WERI-Rb-1 (cell line): ENCODE measurements around the gene PRKCE.

ENCODE experiments used
- DNase-seq: peaks from one replicate; pipeline ENCODE4 v3.0.0-alpha.2; 2020
- H3K27ac ChIP-seq: fragments of 250-450 bp; sonication (Bioruptor Pico); 2 replicates; pipeline ENCODE4 v1.5.1; 2020; ENCODE audit warnings: mild to moderate bottlenecking, moderate library complexity
- H3K27me3 ChIP-seq: fragments of 250-450 bp; sonication (Bioruptor Pico); 2 replicates; pipeline ENCODE4 v1.5.1; 2021; ENCODE audit warnings: mild to moderate bottlenecking, low read depth, moderate library complexity; ENCODE audit not compliant: insufficient read depth, severe bottlenecking
- H3K36me3 ChIP-seq: fragments of 250-450 bp; sonication (Bioruptor Pico); 2 replicates; pipeline ENCODE4 v1.5.1; 2020; ENCODE audit warnings: mild to moderate bottlenecking, moderate library complexity
- H3K4me3 ChIP-seq: 2 replicates; pipeline ENCODE4 v1.5.1; 2011; ENCODE audit warnings: low read depth, mild to moderate bottlenecking, control low read depth, low read length
- H3K9me3 ChIP-seq: fragments of 250-450 bp; sonication (Bioruptor Pico); 2 replicates; pipeline ENCODE4 v1.5.1; 2021; ENCODE audit warnings: mild to moderate bottlenecking, moderate library complexity; ENCODE audit not compliant: severe bottlenecking
- TF ChIP-seq, protein P1 (sequence below): IDR thresholded peaks from 2 replicates; pipeline ENCODE4 v1.5.1; 2011; ENCODE audit warnings: low read depth, mild to moderate bottlenecking, control low read depth, inconsistent platforms, low read length

PRKCE gene

GRCh38 chr2:46096260-46096659, 444.8 kb downstream of the PRKCE start:
- Histone ChIP-seq H3K27ac (no peak overlapping the region), H3K9me3 (no peaks in the 10 kb centered on the region), H3K4me3 (no peak overlapping the region), H3K27me3 (no peaks in the 10 kb centered on the region), H3K36me3 (no peaks in the 10 kb centered on the region)
- TF ChIP-seq, protein P1, sequence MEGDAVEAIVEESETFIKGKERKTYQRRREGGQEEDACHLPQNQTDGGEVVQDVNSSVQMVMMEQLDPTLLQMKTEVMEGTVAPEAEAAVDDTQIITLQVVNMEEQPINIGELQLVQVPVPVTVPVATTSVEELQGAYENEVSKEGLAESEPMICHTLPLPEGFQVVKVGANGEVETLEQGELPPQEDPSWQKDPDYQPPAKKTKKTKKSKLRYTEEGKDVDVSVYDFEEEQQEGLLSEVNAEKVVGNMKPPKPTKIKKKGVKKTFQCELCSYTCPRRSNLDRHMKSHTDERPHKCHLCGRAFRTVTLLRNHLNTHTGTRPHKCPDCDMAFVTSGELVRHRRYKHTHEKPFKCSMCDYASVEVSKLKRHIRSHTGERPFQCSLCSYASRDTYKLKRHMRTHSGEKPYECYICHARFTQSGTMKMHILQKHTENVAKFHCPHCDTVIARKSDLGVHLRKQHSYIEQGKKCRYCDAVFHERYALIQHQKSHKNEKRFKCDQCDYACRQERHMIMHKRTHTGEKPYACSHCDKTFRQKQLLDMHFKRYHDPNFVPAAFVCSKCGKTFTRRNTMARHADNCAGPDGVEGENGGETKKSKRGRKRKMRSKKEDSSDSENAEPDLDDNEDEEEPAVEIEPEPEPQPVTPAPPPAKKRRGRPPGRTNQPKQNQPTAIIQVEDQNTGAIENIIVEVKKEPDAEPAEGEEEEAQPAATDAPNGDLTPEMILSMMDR: no peak
- no peak for DNase-seq

GRCh38 chr2:46097714-46098480, 446.4 kb downstream of the PRKCE start:
- H3K4me3 ChIP-seq: no peak overlapping the region
- TF ChIP-seq, protein P1: no peak

GRCh38 chr2:46098621-46099062, 447.2 kb downstream of the PRKCE start:
- Histone ChIP-seq H3K36me3 (no peaks in the 10 kb centered on the region), H3K4me3 (no peak overlapping the region), H3K27me3 (no peaks in the 10 kb centered on the region), H3K27ac (no peak overlapping the region), H3K9me3 (no peaks in the 10 kb centered on the region)
- TF ChIP-seq, protein P1: no peak
- no peak for DNase-seq

More at GRCh38 chr2:46097714-46098480, 446.4 kb downstream of the PRKCE start:
- DNase-seq: no peak
- H3K36me3 ChIP-seq: no peaks in the 10 kb centered on the region
- no peaks in the 10 kb centered on the region for H3K27me3 ChIP-seq
- no peak overlapping the region for H3K27ac ChIP-seq
- no peaks in the 10 kb centered on the region for H3K9me3 ChIP-seq

- no peak for DNase-seq
- peaks cover 11% of the 10 kb centered on the region for H3K9me3 ChIP-seq
- H3K27ac ChIP-seq: no peak overlapping the region
- no peaks in the 10 kb centered on the region for H3K27me3 ChIP-seq
- H3K36me3 ChIP-seq: no peaks in the 10 kb centered on the region
- H3K4me3 ChIP-seq: no peak overlapping the region
- TF ChIP-seq, protein P1: no peak
Observed at GRCh38 chr2:46101557-46102220, 450.2 kb downstream of the PRKCE start.

DNA sequence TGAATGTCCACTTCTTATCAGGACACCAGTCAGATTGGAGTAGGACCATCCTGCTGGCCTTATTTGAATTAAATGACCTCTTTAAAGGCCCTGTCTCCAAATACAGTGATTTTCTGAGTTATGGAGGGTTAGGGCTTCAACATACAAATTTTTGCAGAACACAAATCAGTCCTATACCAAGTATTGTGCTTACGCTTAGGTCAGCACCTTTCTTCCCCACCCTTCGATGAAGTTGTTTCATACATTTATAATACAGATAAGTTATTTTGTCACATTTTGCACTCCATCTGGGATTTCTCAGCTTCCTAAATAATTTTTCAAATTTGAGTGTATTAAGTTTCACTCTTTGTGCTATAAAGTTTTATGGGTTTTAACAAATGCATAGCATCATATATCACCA, 455.2 kb downstream of the PRKCE start:
- TF ChIP-seq, protein P1: no peak

More for the DNA sequence above, 455.2 kb downstream of the PRKCE start:
- no peak for DNase-seq
- Histone ChIP-seq H3K27ac (no peak overlapping the region), H3K36me3 (no peaks in the 10 kb centered on the region), H3K27me3 (no peaks in the 10 kb centered on the region), H3K4me3 (no peak overlapping the region), H3K9me3 (peaks cover 11% of the 10 kb centered on the region)
